GM12878 (cell line): Measurements from ENCODE around the gene CACNA2D4. TPM values are rescaled to one million over a fixed set of nuclear protein-coding genes. Genes with fewer than 3 reads are reported as not detected.

ENCODE experiments used
- ATAC-seq: fragments of 200-7000 bp; cut with Tn5 transposase; 3 replicates; pipeline ENCODE4 v1.9.1; 2020; ENCODE audit warnings: mild to moderate bottlenecking, moderate library complexity
- BruUV-seq: library from RNA; stranded (reverse); fragments of 400-500 nt; replicated peaks from 2 replicates; lab custom pipeline; 2021; lab: Mats Ljungman, UMichigan
- CTCF ChIA-PET: fragments of 300-600 bp; sonication (Branson Sonifier 250); formaldehyde crosslinking; extraction: SDS; loops from one replicate; lab custom pipeline; 2021; ENCODE audit warnings: inconsistent platforms; lab: Yijun Ruan, JAX
- POLR2A ChIA-PET: fragments of 350-600 bp; formaldehyde crosslinking; extraction: SDS; loops from one replicate; lab custom pipeline; 2021; ENCODE audit warnings: inconsistent platforms; lab: Charles Lee
- RAD21 ChIA-PET: fragments of 300-600 bp; sonication (Branson Sonifier 250); formaldehyde crosslinking; loops from one replicate; lab custom pipeline; 2023; ENCODE audit warnings: antibody characterized with exemption; ENCODE audit not compliant: unreplicated experiment; lab: Charles Lee
- SMC1A ChIA-PET: fragments of 300-600 bp; sonication (Branson Sonifier 250); formaldehyde crosslinking; loops from one replicate; lab custom pipeline; 2023; ENCODE audit not compliant: unreplicated experiment, uncharacterized antibody; lab: Charles Lee
- DNase-seq: peaks from one replicate; pipeline ENCODE4 v3.0.0-alpha.2; 2011; ENCODE audit warnings: low read depth, low spot score
- FAIRE-seq: peaks from 3 replicates; lab custom pipeline; 2011; peaks lifted over from hg19 to GRCh38; lab: Jason Lieb, UNC
- H2AFZ ChIP-seq: 2 replicates; pipeline ENCODE4 v1.6.0; 2011; ENCODE audit warnings: low read depth, low read length, control low read depth; ENCODE audit not compliant: control insufficient read depth
- H3K27ac ChIP-seq: 2 replicates; pipeline ENCODE4 v1.5.1; 2011; ENCODE audit warnings: control low read depth; ENCODE audit not compliant: control insufficient read depth, insufficient read depth
- H3K27me3 ChIP-seq, 2 experiments: replicated peaks in 1 of 2; 2 replicates each; pipeline versions ENCODE4 v1.6.0 to v1.6.1; 2011; ENCODE audit warnings: low read length in 1 of 2; ENCODE audit not compliant: control insufficient read depth in 2 of 2, insufficient read depth in 2 of 2
- H3K36me3 ChIP-seq, 2 experiments: 2 replicates each; pipeline ENCODE4 v1.5.1; 2011; ENCODE audit warnings: low read length in 1 of 2; ENCODE audit not compliant: control insufficient read depth in 2 of 2, insufficient read depth in 2 of 2
- H3K4me1 ChIP-seq: 2 replicates; pipeline ENCODE4 v1.6.1; 2011; ENCODE audit warnings: mild to moderate bottlenecking, low read length, moderate library complexity, mixed read lengths; ENCODE audit not compliant: control insufficient read depth, insufficient read depth
- H3K4me2 ChIP-seq: 2 replicates; pipeline ENCODE4 v1.6.0; 2011; ENCODE audit warnings: control low read depth; ENCODE audit not compliant: control insufficient read depth, insufficient read depth
- H3K4me3 ChIP-seq: fragments of 200-600 bp; sonication (generic); 2 replicates; pipeline ENCODE4 v1.5.1; 2016
- H3K79me2 ChIP-seq: 2 replicates; pipeline ENCODE4 v1.6.0; 2011; ENCODE audit warnings: low read length; ENCODE audit not compliant: control insufficient read depth, insufficient read depth
- H3K9ac ChIP-seq: 2 replicates; pipeline ENCODE4 v1.8.0; 2011; ENCODE audit warnings: low read length, control low read depth, mixed read lengths; ENCODE audit not compliant: control insufficient read depth, insufficient read depth
- H3K9me3 ChIP-seq: replicated peaks from 3 replicates; pipeline ENCODE4 v1.5.1; 2011; ENCODE audit warnings: mild to moderate bottlenecking, low read length; ENCODE audit not compliant: control insufficient read depth, insufficient read depth
- H4K20me1 ChIP-seq: 2 replicates; pipeline ENCODE4 v1.6.0; 2011; ENCODE audit not compliant: control insufficient read depth, insufficient read depth
- BMI1 ChIP-seq: fragments of 450-650 bp; IDR thresholded peaks from 2 replicates; pipeline ENCODE4 v1.6.1; 2016; ENCODE audit warnings: mild to moderate bottlenecking, moderate library complexity, borderline replicate concordance
- EP300 ChIP-seq, 2 experiments: fragments of 150-350 bp in 1 of 2; IDR thresholded peaks; 2 replicates each; pipeline ENCODE4 v1.6.1; 2011 to 2012; ENCODE audit warnings: low read depth in 2 of 2, low read length in 2 of 2, borderline replicate concordance in 1 of 2, improper control_type of control experiment in 1 of 2, inconsistent platforms in 1 of 2; ENCODE audit not compliant: control insufficient read depth in 1 of 2
- FOS ChIP-seq: IDR thresholded peaks from 3 replicates; pipeline ENCODE4 v1.6.1; 2011; ENCODE audit warnings: borderline replicate concordance; ENCODE audit not compliant: insufficient read length; ENCODE audit errors: extremely low read depth
- GABPA ChIP-seq: IDR thresholded peaks from 2 replicates; pipeline ENCODE4 v1.6.1; 2014; ENCODE audit warnings: antibody characterized with exemption, low read depth, mild to moderate bottlenecking, inconsistent platforms
- IKZF1 ChIP-seq: fragments of 450-650 bp; conservative IDR thresholded peaks from 2 replicates; pipeline ENCODE4 v1.6.1; 2017; ENCODE audit warnings: antibody characterized with exemption, mild to moderate bottlenecking
- KDM1A ChIP-seq: fragments of 200-600 bp; sonication (generic); IDR thresholded peaks from 2 replicates; pipeline ENCODE4 v1.6.1; 2016; ENCODE audit warnings: borderline replicate concordance
- MAX ChIP-seq: IDR thresholded peaks from 2 replicates; pipeline ENCODE4 v1.6.1; 2012; ENCODE audit warnings: low read depth, low read length, improper control_type of control experiment
- MTA2 ChIP-seq: fragments of 450-650 bp; IDR thresholded peaks from 2 replicates; pipeline ENCODE4 v1.6.1; 2016; ENCODE audit warnings: low read depth, mild to moderate bottlenecking, moderate library complexity
- POLR2AphosphoS2 ChIP-seq: IDR thresholded peaks from 2 replicates; pipeline ENCODE4 v1.6.1; 2011; ENCODE audit warnings: low read depth, mild to moderate bottlenecking, low read length, improper control_type of control experiment, moderate library complexity
- POLR2AphosphoS5 ChIP-seq: IDR thresholded peaks from 2 replicates; pipeline ENCODE4 v1.6.1; 2011; ENCODE audit warnings: mild to moderate bottlenecking, low read length, inconsistent platforms
- POU2F2 ChIP-seq: IDR thresholded peaks from 3 replicates; pipeline ENCODE4 v1.6.1; 2011; ENCODE audit warnings: low read depth, mild to moderate bottlenecking, low read length, borderline replicate concordance
- RBBP5 ChIP-seq: fragments of 200-600 bp; sonication (generic); conservative IDR thresholded peaks from 2 replicates; pipeline ENCODE4 v1.6.1; 2016
- SKIL ChIP-seq: fragments of 450-650 bp; IDR thresholded peaks from 2 replicates; pipeline ENCODE4 v1.6.1; 2017; ENCODE audit warnings: mild to moderate bottlenecking, low read depth, inconsistent platforms; ENCODE audit not compliant: poor library complexity, severe bottlenecking
- SMAD1 ChIP-seq: fragments of 450-650 bp; IDR thresholded peaks from 2 replicates; pipeline ENCODE4 v1.6.1; 2018; ENCODE audit warnings: mild to moderate bottlenecking, low read depth; ENCODE audit not compliant: partially characterized antibody
- SMARCA5 ChIP-seq: fragments of 450-650 bp; IDR thresholded peaks from 2 replicates; pipeline ENCODE4 v1.6.1; 2017; ENCODE audit warnings: mild to moderate bottlenecking
- SP1 ChIP-seq: IDR thresholded peaks from one replicate; pipeline ENCODE4 v1.6.1; 2011; ENCODE audit warnings: low read depth, low read length
- ZSCAN29 ChIP-seq: fragments of 450-650 bp; IDR thresholded peaks from 2 replicates; pipeline ENCODE4 v1.6.1; 2017; ENCODE audit warnings: mild to moderate bottlenecking, moderate library complexity
- WGBS: methylation state at CpG from one replicate; pipeline ENCODE4 v1.1.6; 2016; ENCODE audit warnings: low lambda C conversion rate; ENCODE audit not compliant: insufficient replicate concordance, insufficient coverage; ENCODE audit errors: missing lambda C conversion rate; 5-methylcytosine and 5-hydroxymethylcytosine counted together
- in situ Hi-C: fragments of 300-500 bp; cut with MboI; formaldehyde crosslinking; loops from 9 replicates; pipeline ENCODE4 v1.14.3; 2018; ENCODE audit warnings: mixed read lengths
- intact Hi-C: fragments of 100-400 bp; cut with micrococcal nuclease; formaldehyde crosslinking; loops from one replicate; pipeline ENCODE4 v1.14.2; 2022; ENCODE audit not compliant: unreplicated experiment
- polyA plus RNA-seq, 11 experiments: library from polyadenylated mRNA; depleted of rRNA in 4 of 11; unstranded in 6 of 11; stranded (reverse) in 5 of 11; fragments of >200 nt; fragmentation: Nextera tagmentation in 4 of 11; fragmentation: Illumina TruSeq in 1 of 11; extraction: Ambion mirVana in 4 of 11; extraction: Trizol in 1 of 11; gene quantifications; 1 replicate in 1 of 11; 2 replicates in 10 of 11; pipeline versions ENCODE4 v1.2.1 to v1.2.3, GENCODE V29; 2011 to 2016; ENCODE audit warnings: inconsistent platforms in 2 of 11, missing spikeins in 2 of 11, low read depth in 1 of 11
- total RNA-seq, 4 experiments: library from RNA; depleted of rRNA in 3 of 4; stranded (reverse); fragments of >200 nt in 3 of 4; fragmentation: Illumina TruSeq in 1 of 4; extraction: Trizol in 1 of 4; gene quantifications; 2 replicates each; pipeline versions ENCODE4 v1.2.1 to v1.2.3, GENCODE V29; 2013 to 2021

CACNA2D4 gene
- total and polyA plus RNA-seq, 10 of the 15 experiments (the other 5 are each of a cell fraction or from before 2014, with no cell fraction given): 0.03 to 1.0 (median 0.65) TPM

DNA sequence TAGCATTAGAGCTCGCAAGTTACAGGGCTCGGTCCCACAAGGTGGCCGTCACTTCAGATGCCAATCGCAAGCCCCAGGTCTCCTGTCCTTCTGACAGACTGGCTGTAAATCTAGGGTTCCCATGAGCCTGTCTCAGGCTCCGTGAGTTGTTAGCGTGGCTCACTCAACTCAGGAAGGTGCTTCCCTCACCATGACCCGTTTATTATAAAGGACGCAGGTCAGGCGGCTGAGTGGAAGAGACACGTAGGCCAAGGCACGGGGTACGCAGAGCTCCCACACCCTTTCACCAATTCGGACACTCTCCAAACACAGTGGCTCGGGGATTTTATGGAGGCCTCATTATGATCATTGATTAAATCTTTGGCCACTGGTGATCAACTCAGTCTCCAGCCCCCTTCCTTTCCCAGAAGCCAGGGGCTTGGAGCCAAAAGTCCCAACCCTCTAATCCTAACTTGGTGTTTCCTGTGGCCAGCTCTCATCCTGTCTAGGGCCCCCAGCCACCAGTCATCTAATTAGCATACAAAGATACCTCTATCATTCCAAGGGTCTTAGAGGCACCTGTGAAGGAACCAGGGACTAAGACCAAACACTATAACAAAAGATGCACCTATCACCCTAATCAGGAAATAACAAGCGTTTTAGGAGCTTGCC lies 123.9 kb downstream of the CACNA2D4 start:
- in situ Hi-C loops: loop anchor here (5.0 kb wide), 1 partner anchor 143 kb away; no protein-coding TSS in a partner anchor
- Histone ChIP-seq H3K4me3 (no peak overlapping the region), H3K27ac (no peak overlapping the region), H3K79me2 (no peaks in the 10 kb centered on the region; the same call in 1 of the 2 replicates), H3K4me1 (peaks cover 7% of the 10 kb centered on the region), H2AFZ (no peak overlapping the region), H3K9ac (no peak overlapping the region), H3K36me3 (no peaks in the 10 kb centered on the region; a peak in 1 of 4 replicates), H4K20me1 (no peaks in the 10 kb centered on the region), H3K4me2 (no peak overlapping the region), H3K9me3 (no peaks in the 10 kb centered on the region), H3K27me3 (no peaks in the 10 kb centered on the region)
- FAIRE-seq: no peak
- no peak for ATAC-seq
- RAD21 ChIA-PET: interaction anchor here (6.5 kb wide), 1 partner anchor 145 kb away, joined by 69 read pairs; no protein-coding TSS in a partner anchor
- DNase-seq: no peak
- SMC1A ChIA-PET: interaction anchor here (1.0 to 7.6 kb wide), 6 partner anchors 26 to 242 kb away, joined by 3 to 109 read pairs (median 5); no protein-coding TSS in a partner anchor
- CTCF ChIA-PET: interaction anchor here (1.5 to 9.5 kb wide), 3 partner anchors 142 to 159 kb away, joined by 4 to 434 read pairs (median 106); no protein-coding TSS in a partner anchor
- POLR2A ChIA-PET: no interaction called here
- no TSS peak for BruUV-seq
- TF ChIP-seq BMI1: no peak
- TF ChIP-seq GABPA: no peak
- TF ChIP-seq FOS: no peak
- no peak for TF ChIP-seq SKIL
- TF ChIP-seq POU2F2: no peak
- no peak for TF ChIP-seq ZSCAN29
- no peak for TF ChIP-seq KDM1A
- no peak for TF ChIP-seq POLR2AphosphoS5
- TF ChIP-seq EP300 (IDR thresholded peaks at IDR 0.05; ENCODE audit: borderline replicate concordance in 1 of 2, control insufficient read depth in 1 of 2, low read depth in 2 of 2, low read length in 2 of 2): no peak
- TF ChIP-seq MTA2: no peak
- no peak for TF ChIP-seq SMAD1
- TF ChIP-seq SP1: no peak
- no peak for TF ChIP-seq RBBP5
- TF ChIP-seq IKZF1: no peak
- TF ChIP-seq SMARCA5: no peak
- TF ChIP-seq MAX: no peak
- TF ChIP-seq POLR2AphosphoS2: no peak
- TF ChIP-seq, all 136 proteins: peak for 0
- intact Hi-C loops: loop anchor here (5.0 to 10.0 kb wide), 4 partner anchors 97 to 788 kb away; no protein-coding TSS in a partner anchor
- 76% methylated on average over 15 of the region's 15 CpGs for WGBS
